Activated CD4-positive, alpha-beta T cell treated with anti-CD3 and anti-CD28 coated beads, Interleukin-2, amount 50 U/mL, for 16 hours (primary cell): Measurements from ENCODE around the gene ZNF407.

Source experiments
- DNase-seq: peaks from one replicate; pipeline ENCODE4 v3.0.0-alpha.2; 2020

ZNF407 gene

GRCh38 chr18:75063615-75064512 is 466.2 kb downstream of the ZNF407 start:
- no peak for DNase-seq

GRCh38 chr18:75064513-75064905 is 466.8 kb downstream of the ZNF407 start:
- no peak for DNase-seq

- no peak for DNase-seq
Observed at GRCh38 chr18:75065251-75066000, 467.8 kb downstream of the ZNF407 start.

- DNase-seq = no peak
Observed at GRCh38 chr18:75066021-75066880, 468.6 kb downstream of the ZNF407 start.

- no peak for DNase-seq
Observed at GRCh38 chr18:75066936-75067335, 469.3 kb downstream of the ZNF407 start.

GRCh38 chr18:75067996-75068645 is 470.5 kb downstream of the ZNF407 start:
- no peak for DNase-seq

- no peak for DNase-seq
Observed at GRCh38 chr18:75068682-75069435, 471.2 kb downstream of the ZNF407 start.

GRCh38 chr18:75070235-75070624 is 472.6 kb downstream of the ZNF407 start:
- DNase-seq = no peak

GRCh38 chr18:75070625-75071483 is 473.2 kb downstream of the ZNF407 start:
- peak; percentile 92 for DNase-seq

- no peak for DNase-seq
Observed at GRCh38 chr18:75071484-75071785, 473.8 kb downstream of the ZNF407 start.

GRCh38 chr18:75071866-75072671 is 474.4 kb downstream of the ZNF407 start:
- DNase-seq = no peak

GRCh38 chr18:75072672-75073371 is 475.2 kb downstream of the ZNF407 start:
- no peak for DNase-seq

- no peak for DNase-seq
Observed at GRCh38 chr18:75073654-75074053, 476.0 kb downstream of the ZNF407 start.

- no peak for DNase-seq
Observed at GRCh38 chr18:75074196-75075015, 476.7 kb downstream of the ZNF407 start.

GRCh38 chr18:75075016-75075305 is 477.3 kb downstream of the ZNF407 start:
- no peak for DNase-seq

GRCh38 chr18:75075429-75075841 is 477.8 kb downstream of the ZNF407 start:
- DNase-seq = no peak

- DNase-seq = no peak
Observed at GRCh38 chr18:75076286-75076685, 478.6 kb downstream of the ZNF407 start.

- no peak for DNase-seq
Observed at GRCh38 chr18:75081486-75081885, 483.8 kb downstream of the ZNF407 start.

GRCh38 chr18:75083131-75083530 is 485.5 kb downstream of the ZNF407 start:
- DNase-seq = no peak
